HT-29 (cell line): ENCODE results near the gene DFFB. TPM values are rescaled to one million over a fixed set of nuclear protein-coding genes. Genes with fewer than 3 reads are reported as not detected.

ENCODE experiments used
- DNase-seq: peaks from one replicate; pipeline ENCODE4 v3.0.0-alpha.2; 2015; ENCODE audit warnings: low spot score
- total RNA-seq: library from RNA; depleted of rRNA; stranded (reverse); fragments of >200 nt; shearing (Covaris generic); gene quantifications from 2 replicates; pipeline ENCODE4 v1.2.3, GENCODE V29; 2014

Gene DFFB
- total RNA-seq, 1 experiment from 2014 or later = 12.9 TPM

- DNase-seq = no peak
These were observed 38.7 kb downstream of the DFFB start for GRCh38 chr1:3895951-3896325.

- DNase-seq = no peak
These were observed 39.2 kb downstream of the DFFB start for GRCh38 chr1:3896396-3897000.

GRCh38 chr1:3898475-3898735 is 41.1 kb downstream of the DFFB start:
- no peak for DNase-seq

- DNase-seq = peak; percentile 28
These were observed 41.9 kb downstream of the DFFB start for GRCh38 chr1:3898994-3899753.

- DNase-seq = no peak
These were observed 42.5 kb downstream of the DFFB start for GRCh38 chr1:3899754-3900149.

- peak; percentile 94 for DNase-seq
These were observed 43.1 kb downstream of the DFFB start, which contains the start of gene C1orf174 for GRCh38 chr1:3900150-3900968. Gene C1orf174, minus strand, starts transcription at chr1:3900272. Its CDS starts 86 bp downstream, at chr1:3900186.

GRCh38 chr1:3900969-3901529 is 43.8 kb downstream of the DFFB start:
- peak; percentile 95 for DNase-seq

- no peak for DNase-seq
These were observed 44.8 kb downstream of the DFFB start for GRCh38 chr1:3902111-3902511.

GRCh38 chr1:3902571-3903091 is 45.4 kb downstream of the DFFB start:
- no peak for DNase-seq

- no peak for DNase-seq
These were observed 46.1 kb downstream of the DFFB start for GRCh38 chr1:3903141-3904005.

GRCh38 chr1:3904006-3904842 is 46.9 kb downstream of the DFFB start:
- DNase-seq = no peak

GRCh38 chr1:3904843-3905185 is 47.5 kb downstream of the DFFB start:
- no peak for DNase-seq

GRCh38 chr1:3905266-3905952 is 48.1 kb downstream of the DFFB start:
- no peak for DNase-seq

- no peak for DNase-seq
These were observed 48.8 kb downstream of the DFFB start for GRCh38 chr1:3905953-3906671.

GRCh38 chr1:3906672-3907020 is 49.4 kb downstream of the DFFB start:
- no peak for DNase-seq

GRCh38 chr1:3907031-3907534 is 49.8 kb downstream of the DFFB start:
- DNase-seq = peak; percentile 24

- DNase-seq = no peak
These were observed 50.4 kb downstream of the DFFB start for GRCh38 chr1:3907621-3908165.

- no peak for DNase-seq
These were observed 51.7 kb downstream of the DFFB start for GRCh38 chr1:3908886-3909517.
